OCI-LY7 (cell line): ENCODE measurements around the gene DKK3.

Experiments used
- EZH2phosphoT487 ChIP-seq: fragments of 200-600 bp; sonication (generic); IDR thresholded peaks from 2 replicates; pipeline ENCODE4 v1.6.1; 2018; ENCODE audit warnings: low read depth, borderline replicate concordance, mild to moderate bottlenecking, mixed run types, antibody characterized with exemption, low read length, moderate library complexity, mixed read lengths
- TF ChIP-seq, protein P1 (sequence below): fragments of 200-600 bp; sonication (generic); conservative IDR thresholded peaks from 2 replicates; pipeline ENCODE4 v1.5.1; 2014; ENCODE audit warnings: mild to moderate bottlenecking, antibody characterized with exemption, low read length, moderate library complexity, mixed read lengths

DNA sequence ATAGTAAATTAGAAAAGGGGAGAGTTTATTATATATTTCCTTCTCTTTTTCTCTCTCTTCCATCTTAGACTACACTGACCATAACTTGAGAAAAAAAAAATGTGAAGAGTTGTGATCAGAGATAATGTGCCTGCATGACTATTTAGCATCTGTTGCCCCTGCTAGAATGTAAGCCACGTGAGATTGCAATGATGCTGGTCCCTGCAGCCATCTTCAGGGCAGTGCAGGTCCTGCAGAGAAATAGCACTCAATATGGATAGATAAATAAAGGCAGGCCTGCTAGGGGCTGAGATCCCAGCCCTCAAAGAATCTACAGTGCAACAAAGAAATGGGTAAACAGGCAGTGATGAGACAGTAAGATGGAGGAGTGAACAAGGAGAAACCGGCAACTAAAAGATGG, 7.8 kb upstream of the DKK3 start:
- TF ChIP-seq, protein P1, sequence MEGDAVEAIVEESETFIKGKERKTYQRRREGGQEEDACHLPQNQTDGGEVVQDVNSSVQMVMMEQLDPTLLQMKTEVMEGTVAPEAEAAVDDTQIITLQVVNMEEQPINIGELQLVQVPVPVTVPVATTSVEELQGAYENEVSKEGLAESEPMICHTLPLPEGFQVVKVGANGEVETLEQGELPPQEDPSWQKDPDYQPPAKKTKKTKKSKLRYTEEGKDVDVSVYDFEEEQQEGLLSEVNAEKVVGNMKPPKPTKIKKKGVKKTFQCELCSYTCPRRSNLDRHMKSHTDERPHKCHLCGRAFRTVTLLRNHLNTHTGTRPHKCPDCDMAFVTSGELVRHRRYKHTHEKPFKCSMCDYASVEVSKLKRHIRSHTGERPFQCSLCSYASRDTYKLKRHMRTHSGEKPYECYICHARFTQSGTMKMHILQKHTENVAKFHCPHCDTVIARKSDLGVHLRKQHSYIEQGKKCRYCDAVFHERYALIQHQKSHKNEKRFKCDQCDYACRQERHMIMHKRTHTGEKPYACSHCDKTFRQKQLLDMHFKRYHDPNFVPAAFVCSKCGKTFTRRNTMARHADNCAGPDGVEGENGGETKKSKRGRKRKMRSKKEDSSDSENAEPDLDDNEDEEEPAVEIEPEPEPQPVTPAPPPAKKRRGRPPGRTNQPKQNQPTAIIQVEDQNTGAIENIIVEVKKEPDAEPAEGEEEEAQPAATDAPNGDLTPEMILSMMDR = no peak
- TF ChIP-seq EZH2phosphoT487 = no peak
